PC-3 (cell line): ENCODE results near the gene CC2D2A. TPM values are rescaled to one million over a fixed set of nuclear protein-coding genes. Genes with fewer than 3 reads are reported as not detected.

Experiments
- ATAC-seq: fragments of 200-7000 bp; cut with Tn5 transposase; 2 replicates; pipeline ENCODE4 v1.9.1; 2020; ENCODE audit warnings: mild to moderate bottlenecking, moderate library complexity
- BruUV-seq: library from RNA; stranded (reverse); fragments of 400-500 nt; replicated peaks from 2 replicates; lab custom pipeline; 2021; lab: Mats Ljungman, UMichigan
- CTCF ChIA-PET: fragments of 300-600 bp; sonication (Branson Sonifier 250); formaldehyde crosslinking; loops from one replicate; lab custom pipeline; 2022; ENCODE audit warnings: antibody characterized with exemption; lab: Charles Lee
- POLR2A ChIA-PET: fragments of 300-600 bp; sonication (Branson Sonifier 250); formaldehyde crosslinking; loops from one replicate; lab custom pipeline; 2022; ENCODE audit warnings: antibody characterized with exemption; ENCODE audit not compliant: unreplicated experiment; lab: Charles Lee
- DNase-seq: peaks from one replicate; pipeline ENCODE4 v3.0.0-alpha.2; 2015
- H2AFZ ChIP-seq: fragments of 300-600 bp; sonication (generic); 2 replicates; pipeline ENCODE4 v1.6.0; 2016; ENCODE audit warnings: antibody characterized with exemption, low read length
- H3F3A ChIP-seq: fragments of 300-600 bp; sonication (generic); one replicate; pipeline ENCODE4 v1.6.0; 2017; ENCODE audit warnings: antibody characterized with exemption, low read length, control low read depth, mild to moderate bottlenecking; ENCODE audit not compliant: unreplicated experiment
- H3K27ac ChIP-seq: fragments of 300-600 bp; sonication (generic); 2 replicates; pipeline ENCODE4 v1.5.1; 2016; ENCODE audit warnings: mild to moderate bottlenecking, low read length
- H3K27me3 ChIP-seq: fragments of 300-600 bp; sonication (generic); 2 replicates; pipeline ENCODE4 v1.6.1; 2016; ENCODE audit warnings: low read length, mixed read lengths
- H3K36me3 ChIP-seq: fragments of 300-600 bp; sonication (generic); 2 replicates; pipeline ENCODE4 v1.6.1; 2016; ENCODE audit warnings: low read depth, mixed run types, low read length, mixed read lengths
- H3K4me1 ChIP-seq: fragments of 300-600 bp; sonication (generic); 2 replicates; pipeline ENCODE4 v1.5.1; 2016; ENCODE audit warnings: low read length; ENCODE audit not compliant: insufficient read depth
- H3K4me2 ChIP-seq: fragments of 300-600 bp; sonication (generic); 2 replicates; pipeline ENCODE4 v1.6.0; 2016; ENCODE audit warnings: low read length
- H3K4me3 ChIP-seq: fragments of 300-600 bp; sonication (generic); 2 replicates; pipeline ENCODE4 v1.5.1; 2016; ENCODE audit warnings: mild to moderate bottlenecking, low read length, mixed read lengths
- H3K79me2 ChIP-seq: fragments of 300-600 bp; sonication (generic); 2 replicates; pipeline ENCODE4 v1.6.1; 2017; ENCODE audit warnings: low read length, mixed read lengths
- H3K9ac ChIP-seq: fragments of 300-600 bp; sonication (generic); 2 replicates; pipeline ENCODE4 v1.6.0; 2016; ENCODE audit warnings: mild to moderate bottlenecking, low read length
- H3K9me2 ChIP-seq: fragments of 300-600 bp; sonication (generic); replicated peaks from 2 replicates; pipeline ENCODE4 v1.6.1; 2016; ENCODE audit warnings: mixed run types, low read length, mixed read lengths
- H3K9me3 ChIP-seq: fragments of 300-600 bp; sonication (generic); 2 replicates; pipeline ENCODE4 v1.6.1; 2016; ENCODE audit warnings: low read length, mixed read lengths
- H4K20me1 ChIP-seq: fragments of 300-600 bp; sonication (generic); 2 replicates; pipeline ENCODE4 v1.6.1; 2016; ENCODE audit warnings: low read length, mixed read lengths
- CTCF ChIP-seq: fragments of 300-600 bp; sonication (generic); conservative IDR thresholded peaks from 2 replicates; pipeline ENCODE4 v1.5.1; 2017; ENCODE audit warnings: antibody characterized with exemption, low read depth, mild to moderate bottlenecking, low read length
- EZH2 ChIP-seq: fragments of 300-600 bp; sonication (generic); IDR thresholded peaks from one replicate; pipeline ENCODE4 v1.6.1; 2017; ENCODE audit warnings: antibody characterized with exemption, mild to moderate bottlenecking, low read length; ENCODE audit not compliant: unreplicated experiment
- EZH2phosphoT487 ChIP-seq: fragments of 300-600 bp; sonication (generic); IDR thresholded peaks from 2 replicates; pipeline ENCODE4 v1.6.1; 2018; ENCODE audit warnings: mild to moderate bottlenecking, antibody characterized with exemption, low read length, borderline replicate concordance
- intact Hi-C: fragments of 100-400 bp; cut with micrococcal nuclease; formaldehyde crosslinking; loops from 2 replicates; pipeline ENCODE4 v1.9.0; 2023
- total RNA-seq: library from RNA; depleted of rRNA; stranded (reverse); fragments of >200 nt; gene quantifications from 2 replicates; pipeline ENCODE4 v1.2.3, GENCODE V29; 2014

Gene CC2D2A
- total RNA-seq, 1 experiment from 2014 or later: 13.4 TPM

GRCh38 chr4:15544248-15544729 is 74.6 kb downstream of the CC2D2A start:
- no peak for TF ChIP-seq EZH2phosphoT487
- TF ChIP-seq CTCF: no peak
- TF ChIP-seq EZH2: no peak
- H3K4me3 ChIP-seq: no peak overlapping the region
- DNase-seq (no peak), ATAC-seq (no peak)
- intact Hi-C loops: no loop called here
- CTCF ChIA-PET: interaction anchor here (0.6 kb wide), 1 partner anchor 1980 kb away, joined by 4 read pairs; no protein-coding TSS in a partner anchor
- no peak overlapping the region for H2AFZ ChIP-seq
- H3K9me2 ChIP-seq: no peaks in the 10 kb centered on the region
- no peak overlapping the region for H3K4me2 ChIP-seq
- POLR2A ChIA-PET: no interaction called here
- no peaks in the 10 kb centered on the region for H3F3A ChIP-seq
- H3K9ac ChIP-seq: no peak overlapping the region
- H3K4me1 ChIP-seq: no peaks in the 10 kb centered on the region
- H3K36me3 ChIP-seq: no peaks in the 10 kb centered on the region
- H4K20me1 ChIP-seq: no peaks in the 10 kb centered on the region
- H3K79me2 ChIP-seq: no peaks in the 10 kb centered on the region
- H3K27ac ChIP-seq: no peak overlapping the region
- H3K9me3 ChIP-seq: no peaks in the 10 kb centered on the region
- no peaks in the 10 kb centered on the region for H3K27me3 ChIP-seq
- BruUV-seq: no TSS peak

GRCh38 chr4:15545371-15545770 is 75.7 kb downstream of the CC2D2A start:
- TF ChIP-seq EZH2 (no peak), CTCF (no peak), EZH2phosphoT487 (no peak)

GRCh38 chr4:15547392-15547791 is 77.7 kb downstream of the CC2D2A start:
- ATAC-seq (no peak), DNase-seq (no peak)
- no peak overlapping the region for H2AFZ ChIP-seq
- H3K27me3 ChIP-seq: no peaks in the 10 kb centered on the region
- ChIA-PET POLR2A (no interaction called here), CTCF (no interaction called here)
- no peaks in the 10 kb centered on the region for H3K79me2 ChIP-seq
- BruUV-seq: no TSS peak
- TF ChIP-seq CTCF (no peak), EZH2 (no peak), EZH2phosphoT487 (no peak)
- no peak overlapping the region for H3K9ac ChIP-seq
- no peaks in the 10 kb centered on the region for H3F3A ChIP-seq
- no peaks in the 10 kb centered on the region for H3K36me3 ChIP-seq
- H3K4me2 ChIP-seq: no peak overlapping the region
- intact Hi-C loops: no loop called here
- H3K9me3 ChIP-seq: no peaks in the 10 kb centered on the region
- H4K20me1 ChIP-seq: no peaks in the 10 kb centered on the region
- H3K27ac ChIP-seq: no peak overlapping the region
- no peaks in the 10 kb centered on the region for H3K4me1 ChIP-seq
- no peak overlapping the region for H3K4me3 ChIP-seq
- H3K9me2 ChIP-seq: no peaks in the 10 kb centered on the region

More at GRCh38 chr4:15545371-15545770, 75.7 kb downstream of the CC2D2A start:
- Histone ChIP-seq H3K9me2 (no peaks in the 10 kb centered on the region), H3K9ac (no peak overlapping the region), H3K9me3 (no peaks in the 10 kb centered on the region), H3F3A (no peaks in the 10 kb centered on the region), H3K79me2 (no peaks in the 10 kb centered on the region), H2AFZ (no peak overlapping the region), H3K4me3 (no peak overlapping the region), H3K27ac (no peak overlapping the region), H3K4me2 (no peak overlapping the region), H3K36me3 (no peaks in the 10 kb centered on the region), H3K4me1 (no peaks in the 10 kb centered on the region), H4K20me1 (no peaks in the 10 kb centered on the region), H3K27me3 (no peaks in the 10 kb centered on the region)
- ATAC-seq (no peak), DNase-seq (no peak)
- POLR2A ChIA-PET: no interaction called here
- CTCF ChIA-PET: no interaction called here
- BruUV-seq: no TSS peak
- intact Hi-C loops: no loop called here
